PC-3 (cell line): ENCODE results near the gene CYGB. TPM values are rescaled to one million over a fixed set of nuclear protein-coding genes. Genes with fewer than 3 reads are reported as not detected.
A peak's percentile ranks its signal among the peaks of the same experiment; 100 is the strongest.

ENCODE experiments used
- ATAC-seq: fragments of 200-7000 bp; cut with Tn5 transposase; 2 replicates; pipeline ENCODE4 v1.9.1; 2020; ENCODE audit warnings: mild to moderate bottlenecking, moderate library complexity
- BruUV-seq: library from RNA; stranded (reverse); fragments of 400-500 nt; replicated peaks from 2 replicates; lab custom pipeline; 2021; lab: Mats Ljungman, UMichigan
- CTCF ChIA-PET: fragments of 300-600 bp; sonication (Branson Sonifier 250); formaldehyde crosslinking; loops from one replicate; lab custom pipeline; 2022; ENCODE audit warnings: antibody characterized with exemption; lab: Charles Lee
- POLR2A ChIA-PET: fragments of 300-600 bp; sonication (Branson Sonifier 250); formaldehyde crosslinking; loops from one replicate; lab custom pipeline; 2022; ENCODE audit warnings: antibody characterized with exemption; ENCODE audit not compliant: unreplicated experiment; lab: Charles Lee
- DNase-seq: peaks from one replicate; pipeline ENCODE4 v3.0.0-alpha.2; 2015
- H2AFZ ChIP-seq: fragments of 300-600 bp; sonication (generic); 2 replicates; pipeline ENCODE4 v1.6.0; 2016; ENCODE audit warnings: antibody characterized with exemption, low read length
- H3F3A ChIP-seq: fragments of 300-600 bp; sonication (generic); one replicate; pipeline ENCODE4 v1.6.0; 2017; ENCODE audit warnings: antibody characterized with exemption, low read length, control low read depth, mild to moderate bottlenecking; ENCODE audit not compliant: unreplicated experiment
- H3K27ac ChIP-seq: fragments of 300-600 bp; sonication (generic); 2 replicates; pipeline ENCODE4 v1.5.1; 2016; ENCODE audit warnings: mild to moderate bottlenecking, low read length
- H3K27me3 ChIP-seq: fragments of 300-600 bp; sonication (generic); 2 replicates; pipeline ENCODE4 v1.6.1; 2016; ENCODE audit warnings: low read length, mixed read lengths
- H3K36me3 ChIP-seq: fragments of 300-600 bp; sonication (generic); 2 replicates; pipeline ENCODE4 v1.6.1; 2016; ENCODE audit warnings: low read depth, mixed run types, low read length, mixed read lengths
- H3K4me1 ChIP-seq: fragments of 300-600 bp; sonication (generic); 2 replicates; pipeline ENCODE4 v1.5.1; 2016; ENCODE audit warnings: low read length; ENCODE audit not compliant: insufficient read depth
- H3K4me2 ChIP-seq: fragments of 300-600 bp; sonication (generic); 2 replicates; pipeline ENCODE4 v1.6.0; 2016; ENCODE audit warnings: low read length
- H3K4me3 ChIP-seq: fragments of 300-600 bp; sonication (generic); 2 replicates; pipeline ENCODE4 v1.5.1; 2016; ENCODE audit warnings: mild to moderate bottlenecking, low read length, mixed read lengths
- H3K79me2 ChIP-seq: fragments of 300-600 bp; sonication (generic); 2 replicates; pipeline ENCODE4 v1.6.1; 2017; ENCODE audit warnings: low read length, mixed read lengths
- H3K9ac ChIP-seq: fragments of 300-600 bp; sonication (generic); 2 replicates; pipeline ENCODE4 v1.6.0; 2016; ENCODE audit warnings: mild to moderate bottlenecking, low read length
- H3K9me2 ChIP-seq: fragments of 300-600 bp; sonication (generic); replicated peaks from 2 replicates; pipeline ENCODE4 v1.6.1; 2016; ENCODE audit warnings: mixed run types, low read length, mixed read lengths
- H3K9me3 ChIP-seq: fragments of 300-600 bp; sonication (generic); 2 replicates; pipeline ENCODE4 v1.6.1; 2016; ENCODE audit warnings: low read length, mixed read lengths
- H4K20me1 ChIP-seq: fragments of 300-600 bp; sonication (generic); 2 replicates; pipeline ENCODE4 v1.6.1; 2016; ENCODE audit warnings: low read length, mixed read lengths
- EZH2 ChIP-seq: fragments of 300-600 bp; sonication (generic); IDR thresholded peaks from one replicate; pipeline ENCODE4 v1.6.1; 2017; ENCODE audit warnings: antibody characterized with exemption, mild to moderate bottlenecking, low read length; ENCODE audit not compliant: unreplicated experiment
- EZH2phosphoT487 ChIP-seq: fragments of 300-600 bp; sonication (generic); IDR thresholded peaks from 2 replicates; pipeline ENCODE4 v1.6.1; 2018; ENCODE audit warnings: mild to moderate bottlenecking, antibody characterized with exemption, low read length, borderline replicate concordance
- intact Hi-C: fragments of 100-400 bp; cut with micrococcal nuclease; formaldehyde crosslinking; loops from 2 replicates; pipeline ENCODE4 v1.9.0; 2023
- total RNA-seq: library from RNA; depleted of rRNA; stranded (reverse); fragments of >200 nt; gene quantifications from 2 replicates; pipeline ENCODE4 v1.2.3, GENCODE V29; 2014
- TF ChIP-seq, protein P1 (sequence below): fragments of 300-600 bp; sonication (generic); conservative IDR thresholded peaks from 2 replicates; pipeline ENCODE4 v1.5.1; 2017; ENCODE audit warnings: antibody characterized with exemption, low read depth, mild to moderate bottlenecking, low read length

Gene CYGB
- total RNA-seq, 1 experiment from 2014 or later, result 0.62 TPM

- TF ChIP-seq, protein P1, sequence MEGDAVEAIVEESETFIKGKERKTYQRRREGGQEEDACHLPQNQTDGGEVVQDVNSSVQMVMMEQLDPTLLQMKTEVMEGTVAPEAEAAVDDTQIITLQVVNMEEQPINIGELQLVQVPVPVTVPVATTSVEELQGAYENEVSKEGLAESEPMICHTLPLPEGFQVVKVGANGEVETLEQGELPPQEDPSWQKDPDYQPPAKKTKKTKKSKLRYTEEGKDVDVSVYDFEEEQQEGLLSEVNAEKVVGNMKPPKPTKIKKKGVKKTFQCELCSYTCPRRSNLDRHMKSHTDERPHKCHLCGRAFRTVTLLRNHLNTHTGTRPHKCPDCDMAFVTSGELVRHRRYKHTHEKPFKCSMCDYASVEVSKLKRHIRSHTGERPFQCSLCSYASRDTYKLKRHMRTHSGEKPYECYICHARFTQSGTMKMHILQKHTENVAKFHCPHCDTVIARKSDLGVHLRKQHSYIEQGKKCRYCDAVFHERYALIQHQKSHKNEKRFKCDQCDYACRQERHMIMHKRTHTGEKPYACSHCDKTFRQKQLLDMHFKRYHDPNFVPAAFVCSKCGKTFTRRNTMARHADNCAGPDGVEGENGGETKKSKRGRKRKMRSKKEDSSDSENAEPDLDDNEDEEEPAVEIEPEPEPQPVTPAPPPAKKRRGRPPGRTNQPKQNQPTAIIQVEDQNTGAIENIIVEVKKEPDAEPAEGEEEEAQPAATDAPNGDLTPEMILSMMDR, result no peak
- TF ChIP-seq EZH2 (no peak), EZH2phosphoT487 (no peak)
- H3K4me3 ChIP-seq, result peak overlapping the region; percentile 98
- H3K27me3 ChIP-seq, result no peaks in the 10 kb centered on the region
- no peaks in the 10 kb centered on the region for H3K9me3 ChIP-seq
- DNase-seq, result no peak
- H3K9me2 ChIP-seq, result no peaks in the 10 kb centered on the region
- peaks cover 33% of the 10 kb centered on the region for H3K4me1 ChIP-seq
- peaks cover 7% of the 10 kb centered on the region; the same call in 1 of the 2 replicates for H4K20me1 ChIP-seq
- H3K9ac ChIP-seq, result peak overlapping the region; percentile 96
- H3K79me2 ChIP-seq, result peaks cover 51% of the 10 kb centered on the region
- intact Hi-C loops, result loop anchor here (1.0 kb wide), 1 partner anchor 34 kb away; no protein-coding TSS in a partner anchor
- ATAC-seq, result peak; percentile 16
- H3K36me3 ChIP-seq, result no peaks in the 10 kb centered on the region
- CTCF ChIA-PET, result no interaction called here
- peak overlapping the region; percentile 83 for H2AFZ ChIP-seq
- POLR2A ChIA-PET, result interaction anchor here (0.5 kb wide), 1 partner anchor 295 kb away, joined by 4 read pairs; no protein-coding TSS in a partner anchor
- H3K4me2 ChIP-seq, result peak overlapping the region; percentile 83
- H3F3A ChIP-seq, result no peaks in the 10 kb centered on the region
- no TSS peak for BruUV-seq
- peak overlapping the region; percentile 49 for H3K27ac ChIP-seq
These were observed 36.8 kb downstream of the CYGB start for GRCh38 chr17:76500747-76501017.

GRCh38 chr17:76500074-76500746, 37.3 kb downstream of the CYGB start:
- TF ChIP-seq EZH2phosphoT487 (no peak), EZH2 (no peak)
- TF ChIP-seq, protein P1, result no peak
- H3K4me2 ChIP-seq, result peak overlapping the region; percentile 83
- ChIA-PET CTCF (no interaction called here), POLR2A (interaction anchor here (0.5 kb wide), 1 partner anchor 209 kb away, joined by 9 read pairs; no protein-coding TSS in a partner anchor)
- H3K9me3 ChIP-seq, result no peaks in the 10 kb centered on the region
- peaks cover 33% of the 10 kb centered on the region for H3K4me1 ChIP-seq
- H3F3A ChIP-seq, result no peaks in the 10 kb centered on the region
- peak overlapping the region; percentile 83; the same call in 1 of the 2 replicates for H2AFZ ChIP-seq
- H3K36me3 ChIP-seq, result no peaks in the 10 kb centered on the region
- peak overlapping the region; percentile 98 for H3K4me3 ChIP-seq
- BruUV-seq, result TSS peak; percentile 35
- no peaks in the 10 kb centered on the region for H3K27me3 ChIP-seq
- ATAC-seq (peak; percentile 3; the same call in 1 of the 2 replicates), DNase-seq (peak; percentile 55)
- H3K79me2 ChIP-seq, result peaks cover 51% of the 10 kb centered on the region
- H3K9ac ChIP-seq, result peak overlapping the region; percentile 96
- peaks cover 7% of the 10 kb centered on the region; the same call in 1 of the 2 replicates for H4K20me1 ChIP-seq
- H3K27ac ChIP-seq, result peak overlapping the region; percentile 49
- intact Hi-C loops, result no loop called here
- H3K9me2 ChIP-seq, result no peaks in the 10 kb centered on the region

- Histone ChIP-seq H3K27ac (peak overlapping the region; percentile 62), H3K9me2 (no peaks in the 10 kb centered on the region), H3K9ac (peak overlapping the region; percentile 31), H3F3A (no peaks in the 10 kb centered on the region), H3K9me3 (no peaks in the 10 kb centered on the region), H3K27me3 (no peaks in the 10 kb centered on the region), H3K36me3 (no peaks in the 10 kb centered on the region), H4K20me1 (peaks cover 7% of the 10 kb centered on the region; the same call in 1 of the 2 replicates), H3K79me2 (peaks cover 51% of the 10 kb centered on the region), H3K4me2 (peak overlapping the region; percentile 83), H3K4me1 (peaks cover 33% of the 10 kb centered on the region), H3K4me3 (peak overlapping the region; percentile 98), H2AFZ (no peak overlapping the region)
- ChIA-PET POLR2A (no interaction called here), CTCF (interaction anchor here (0.5 kb wide), 1 partner anchor 67 kb away, joined by 5 read pairs; no protein-coding TSS in a partner anchor)
- peak; percentile 80 for DNase-seq
- intact Hi-C loops, result no loop called here
- BruUV-seq, result no TSS peak
- TF ChIP-seq EZH2, result no peak
- no peak for TF ChIP-seq EZH2phosphoT487
- TF ChIP-seq, protein P1, result no peak
- peak; percentile 6 for ATAC-seq
These were observed 38.2 kb downstream of the CYGB start for GRCh38 chr17:76499267-76499667.
